Eye (tissue), 1 donor: ENCODE results near the gene SLC38A3.

ENCODE experiments used
- DNase-seq: peaks from one replicate; pipeline ENCODE4 v3.0.0-alpha.2; 2015

Gene SLC38A3

GRCh38 chr3:50269977-50270413 lies 64.9 kb downstream of the SLC38A3 start:
- no peak for DNase-seq

DNA sequence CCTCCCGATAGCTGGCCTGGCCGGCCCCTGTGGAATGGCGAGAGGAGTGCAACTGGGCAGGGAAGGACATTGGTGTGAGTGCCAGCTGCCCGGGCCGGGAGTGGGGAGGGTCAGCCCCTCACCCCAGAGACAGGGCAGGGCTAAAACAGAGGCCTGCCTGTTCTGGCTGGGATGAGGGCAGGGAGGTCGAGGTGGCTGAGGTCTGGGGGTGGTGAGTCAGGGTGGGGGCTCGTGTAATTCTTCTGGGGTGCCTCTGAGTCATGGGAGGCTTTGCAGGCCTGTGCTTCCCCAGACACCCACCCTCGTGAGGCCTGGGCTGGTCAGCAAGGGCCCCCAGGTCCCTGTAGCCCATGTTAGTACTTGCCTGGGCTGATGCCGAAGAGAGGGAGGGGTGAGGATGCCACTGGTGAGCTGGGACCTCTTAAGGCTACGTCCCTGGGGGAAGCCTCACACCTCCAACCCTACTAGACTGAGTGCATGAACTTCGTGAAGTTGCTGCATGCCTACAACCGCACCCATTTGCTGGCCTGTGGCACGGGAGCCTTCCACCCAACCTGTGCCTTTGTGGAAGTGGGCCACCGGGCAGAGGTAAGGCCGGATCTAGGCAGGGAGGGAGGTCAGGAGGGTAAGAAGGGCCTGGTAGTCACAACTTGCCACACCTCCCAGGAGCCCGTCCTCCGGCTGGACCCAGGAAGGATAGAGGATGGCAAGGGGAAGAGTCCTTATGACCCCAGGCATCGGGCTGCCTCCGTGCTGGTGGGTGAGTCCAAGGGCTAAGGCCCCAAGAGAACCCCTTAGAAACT lies 65.6 kb downstream of the SLC38A3 start:
- DNase-seq, result no peak
